SJSA1 (cell line): ENCODE measurements around the gene BACE1. TPM values are rescaled to one million over a fixed set of nuclear protein-coding genes. Genes with fewer than 3 reads are reported as not detected.

ENCODE experiments used
- DNase-seq, 2 experiments: peaks; one replicate each; pipeline ENCODE4 v3.0.0-alpha.2; 2015 to 2020; ENCODE audit warnings: low spot score in 2 of 2, low read depth in 1 of 2
- H3K27ac ChIP-seq: fragments of 250-450 bp; sonication (Bioruptor Pico); 2 replicates; pipeline ENCODE4 v1.5.1; 2020; ENCODE audit warnings: mild to moderate bottlenecking, moderate library complexity
- H3K27me3 ChIP-seq: fragments of 250-450 bp; sonication (Bioruptor Pico); replicated peaks from 2 replicates; pipeline ENCODE4 v1.5.1; 2020; ENCODE audit warnings: mild to moderate bottlenecking, moderate library complexity
- H3K36me3 ChIP-seq: fragments of 250-450 bp; sonication (Bioruptor Pico); 2 replicates; pipeline ENCODE4 v1.5.1; 2020; ENCODE audit warnings: mild to moderate bottlenecking
- H3K4me1 ChIP-seq: fragments of 250-450 bp; sonication (Bioruptor Pico); replicated peaks from 2 replicates; pipeline ENCODE4 v1.6.1; 2021; ENCODE audit warnings: mild to moderate bottlenecking
- H3K4me3 ChIP-seq: fragments of 250-450 bp; sonication (Bioruptor Pico); 2 replicates; pipeline ENCODE4 v1.5.1; 2020; ENCODE audit warnings: mild to moderate bottlenecking
- H3K9me3 ChIP-seq: fragments of 250-450 bp; sonication (Bioruptor Pico); replicated peaks from 2 replicates; pipeline ENCODE4 v1.5.1; 2020; ENCODE audit warnings: mild to moderate bottlenecking
- total RNA-seq: library from RNA; depleted of rRNA; stranded (reverse); fragments of >200 nt; shearing (Covaris generic); gene quantifications from 2 replicates; pipeline ENCODE4 v1.2.3, GENCODE V29; 2014; rRNA removed

BACE1 gene
- total RNA-seq, 1 experiment from 2014 or later: 22.7 TPM

GRCh38 chr11:117248341-117248740 lies 67.7 kb downstream of the BACE1 start:
- no peaks in the 10 kb centered on the region for H3K4me1 ChIP-seq
- no peaks in the 10 kb centered on the region for H3K27me3 ChIP-seq
- H3K36me3 ChIP-seq: 0 out of 2 replicates have a peak, but pooled peaks cover 2% of the 10 kb centered on the region
- H3K27ac ChIP-seq: no peak overlapping the region
- H3K4me3 ChIP-seq: no peak overlapping the region
- DNase-seq: no peak
- no peaks in the 10 kb centered on the region for H3K9me3 ChIP-seq

- Histone ChIP-seq H3K4me3 (no peak overlapping the region), H3K36me3 (no peaks in the 10 kb centered on the region), H3K4me1 (peaks cover 5% of the 10 kb centered on the region), H3K9me3 (no peaks in the 10 kb centered on the region), H3K27me3 (no peaks in the 10 kb centered on the region), H3K27ac (peak overlapping the region; percentile 33; the same call in 1 of the 2 replicates)
- DNase-seq: peak; percentile 57 to 68
Measured at GRCh38 chr11:117239295-117239694, 76.8 kb downstream of the BACE1 start.

- Histone ChIP-seq H3K27me3 (no peaks in the 10 kb centered on the region), H3K27ac (no peak overlapping the region), H3K36me3 (no peaks in the 10 kb centered on the region), H3K4me1 (peaks cover 10% of the 10 kb centered on the region), H3K4me3 (no peak overlapping the region), H3K9me3 (no peaks in the 10 kb centered on the region)
- no peak for DNase-seq
Measured at GRCh38 chr11:117238221-117238620, 77.8 kb downstream of the BACE1 start.

Other genes with a start within 250 kb of the BACE1 start
- gene SIK3, start 217.8 kb downstream of the BACE1 start, total RNA-seq: 8.7 and 15.6 TPM in 2 replicates
- 65.8 and 79.8 TPM in 2 replicates for gene PAFAH1B2, start 172.0 kb downstream of the BACE1 start, total RNA-seq
- gene SIDT2, start 137.5 kb downstream of the BACE1 start, total RNA-seq: 2.1 and 3.5 TPM in 2 replicates
- 655 and 717 TPM in 2 replicates for gene TAGLN, start 116.9 kb downstream of the BACE1 start, total RNA-seq
- 27.1 and 34.3 TPM in 2 replicates for gene PCSK7, start 84.2 kb downstream of the BACE1 start, total RNA-seq
- 5.0 and 5.5 TPM in 2 replicates for gene RNF214, start 83.6 kb downstream of the BACE1 start, total RNA-seq
- gene BACE1-AS, start 24.9 kb downstream of the BACE1 start, total RNA-seq: 0.92 and 1.8 TPM in 2 replicates
- gene CEP164, start 11.6 kb upstream of the BACE1 start, total RNA-seq: 24.8 and 35.1 TPM in 2 replicates